Stimulated activated CD4-positive, alpha-beta T cell treated with anti-CD3 and anti-CD28 coated beads, TNF-alpha, amount 100 ng/mL, for 4 hours (primary cell): ENCODE measurements around the gene LIMK1.

ENCODE experiments used
- DNase-seq, 3 experiments: peaks; one replicate each; pipeline ENCODE4 v3.0.0-alpha.2; 2020; ENCODE audit warnings: low read depth in 3 of 3

Gene LIMK1

GRCh38 chr7:74056096-74056915 lies 27.3 kb upstream of the LIMK1 start:
- no peak for DNase-seq

GRCh38 chr7:74057216-74057925 lies 26.2 kb upstream of the LIMK1 start:
- DNase-seq = no peak

GRCh38 chr7:74057987-74058386 lies 25.6 kb upstream of the LIMK1 start:
- DNase-seq = no peak

GRCh38 chr7:74058486-74058885 lies 25.1 kb upstream of the LIMK1 start:
- no peak for DNase-seq

- no peak for DNase-seq
These were observed 24.6 kb upstream of the LIMK1 start for GRCh38 chr7:74059037-74059436.

GRCh38 chr7:74059681-74060588 lies 23.7 kb upstream of the LIMK1 start:
- DNase-seq = no peak

GRCh38 chr7:74061840-74062539 lies 21.6 kb upstream of the LIMK1 start:
- peak in 1 of 3 experiments; percentile 42 for DNase-seq

- DNase-seq = no peak
These were observed 20.4 kb upstream of the LIMK1 start for GRCh38 chr7:74063223-74063641.

GRCh38 chr7:74063646-74064045 lies 20.0 kb upstream of the LIMK1 start:
- no peak for DNase-seq

GRCh38 chr7:74064696-74065095 lies 18.9 kb upstream of the LIMK1 start:
- no peak for DNase-seq

- DNase-seq = no peak
These were observed 17.0 kb upstream of the LIMK1 start for GRCh38 chr7:74066626-74067025.

GRCh38 chr7:74068378-74069085 lies 15.1 kb upstream of the LIMK1 start:
- no peak for DNase-seq

GRCh38 chr7:74069086-74069541 lies 14.5 kb upstream of the LIMK1 start:
- DNase-seq = no peak

- DNase-seq = no peak
These were observed 13.6 kb upstream of the LIMK1 start for GRCh38 chr7:74069790-74070618.

GRCh38 chr7:74070619-74070921 lies 13.0 kb upstream of the LIMK1 start:
- DNase-seq = no peak

- DNase-seq = no peak
These were observed 12.5 kb upstream of the LIMK1 start for GRCh38 chr7:74071121-74071520.

GRCh38 chr7:74074770-74075169 lies 8.8 kb upstream of the LIMK1 start:
- DNase-seq = no peak

GRCh38 chr7:74078461-74078860 lies 5.1 kb upstream of the LIMK1 start:
- no peak for DNase-seq

- DNase-seq = no peak
These were observed 861 bp upstream of the LIMK1 start for GRCh38 chr7:74082770-74083116.
